Liver (tissue), 9 donors: Measurements from ENCODE around the gene AHR. TPM values are rescaled to one million over a fixed set of nuclear protein-coding genes. Genes with fewer than 3 reads are reported as not detected.
A peak's percentile ranks its signal among the peaks of the same experiment; 100 is the strongest.

Source experiments
- DNase-seq: peaks from one replicate; pipeline ENCODE4 v3.0.0-alpha.2; 2017; ENCODE audit warnings: low spot score
- H3K27ac ChIP-seq, 2 donors: one replicate each; pipeline ENCODE4 v1.7.0; 2013; ENCODE audit warnings: inconsistent platforms in 2 of 2, low read length in 2 of 2, control low read depth in 1 of 2, low read depth in 1 of 2, mild to moderate bottlenecking in 1 of 2
- H3K27me3 ChIP-seq, 4 donors: one replicate each; pipeline versions ENCODE4 v1.6.1 to v1.7.0; 2013; ENCODE audit warnings: low read length in 3 of 4, inconsistent platforms in 1 of 4, mild to moderate bottlenecking in 1 of 4, moderate library complexity in 1 of 4; ENCODE audit not compliant: control insufficient read depth in 4 of 4, insufficient read depth in 4 of 4
- H3K36me3 ChIP-seq, 4 donors: one replicate each; pipeline versions ENCODE4 v1.6.1 to v1.7.0; 2013; ENCODE audit warnings: low read length in 3 of 4, mild to moderate bottlenecking in 3 of 4, low read depth in 1 of 4, moderate library complexity in 1 of 4; ENCODE audit not compliant: control insufficient read depth in 4 of 4, insufficient read depth in 3 of 4
- H3K4me1 ChIP-seq, 4 donors: one replicate each; pipeline versions ENCODE4 v1.6.1 to v1.7.0; 2013; ENCODE audit warnings: low read length in 3 of 4, mild to moderate bottlenecking in 3 of 4, moderate library complexity in 1 of 4; ENCODE audit not compliant: control insufficient read depth in 4 of 4, insufficient read depth in 4 of 4
- H3K4me3 ChIP-seq, 3 donors: one replicate each; pipeline versions ENCODE4 v1.6.1 to v1.7.0; 2013; ENCODE audit warnings: low read length in 3 of 3, control low read depth in 1 of 3, low read depth in 1 of 3, mild to moderate bottlenecking in 1 of 3
- H3K9ac ChIP-seq, 2 donors: one replicate each; pipeline ENCODE4 v1.7.0; 2013; ENCODE audit warnings: low read length in 2 of 2, mild to moderate bottlenecking in 2 of 2, moderate library complexity in 2 of 2, control low read depth in 1 of 2, low read depth in 1 of 2
- H3K9me3 ChIP-seq, 4 donors: one replicate each; pipeline versions ENCODE4 v1.6.1 to v1.7.0; 2013; ENCODE audit warnings: low read length in 3 of 4; ENCODE audit not compliant: control insufficient read depth in 4 of 4
- CTCF ChIP-seq: fragments of 150-350 bp; IDR thresholded peaks from 2 replicates; pipeline ENCODE4 v1.5.1; 2017; ENCODE audit warnings: improper control_type of control experiment, low read depth, low read length; ENCODE audit not compliant: missing input control
- FOXA1 ChIP-seq: IDR thresholded peaks from 2 replicates; pipeline ENCODE4 v1.6.1; 2016; ENCODE audit warnings: antibody characterized with exemption
- HNF4G ChIP-seq: IDR thresholded peaks from 2 replicates; pipeline ENCODE4 v1.6.1; 2016; ENCODE audit warnings: antibody characterized with exemption
- MAX ChIP-seq: IDR thresholded peaks from 2 replicates; pipeline ENCODE4 v1.6.1; 2016; ENCODE audit warnings: antibody characterized with exemption
- NR2F2 ChIP-seq: IDR thresholded peaks from 2 replicates; pipeline ENCODE4 v1.6.1; 2016; ENCODE audit warnings: antibody characterized with exemption
- RAD21 ChIP-seq, 2 donors: IDR thresholded peaks; 2 replicates each; pipeline ENCODE4 v1.6.1; 2016; ENCODE audit warnings: antibody characterized with exemption in 2 of 2, mild to moderate bottlenecking in 2 of 2
- TAF1 ChIP-seq: conservative IDR thresholded peaks from 2 replicates; pipeline ENCODE4 v1.6.1; 2016; ENCODE audit warnings: antibody characterized with exemption, mild to moderate bottlenecking
- WGBS: extraction: QIAGEN DNeasy Blood & Tissue Kit; methylation state at CpG from one replicate; pipeline ENCODE4 v1.1.7; 2013; 5-methylcytosine and 5-hydroxymethylcytosine counted together
- polyA plus RNA-seq, 2 donors: library from polyadenylated mRNA; stranded (reverse) in 1 of 2; unstranded in 1 of 2; fragments of 200-250 nt in 1 of 2; fragments of >200 nt in 1 of 2; fragmentation: Nextera tagmentation in 1 of 2; extraction: Ambion mirVana in 1 of 2; gene quantifications; one replicate each; pipeline versions ENCODE4 v1.2.1 to v1.2.3, GENCODE V29; 2013 to 2015
- total RNA-seq, 2 donors: library from RNA; depleted of rRNA; stranded (reverse); fragments of >200 nt; gene quantifications; one replicate each; pipeline ENCODE4 v1.2.3, GENCODE V29; 2014
- TF ChIP-seq, protein P1 (sequence below): IDR thresholded peaks from 2 replicates; pipeline ENCODE4 v1.6.1; 2016; ENCODE audit warnings: antibody characterized with exemption
- donor health status: healthy.
- donor health status: healthy.
- donor health status: healthy.
- donor health status: healthy.
- donor health status: healthy.

The AHR gene
- total and polyA plus RNA-seq, 4 donors = 9.9 to 61.2 (median 20.1) TPM

DNA sequence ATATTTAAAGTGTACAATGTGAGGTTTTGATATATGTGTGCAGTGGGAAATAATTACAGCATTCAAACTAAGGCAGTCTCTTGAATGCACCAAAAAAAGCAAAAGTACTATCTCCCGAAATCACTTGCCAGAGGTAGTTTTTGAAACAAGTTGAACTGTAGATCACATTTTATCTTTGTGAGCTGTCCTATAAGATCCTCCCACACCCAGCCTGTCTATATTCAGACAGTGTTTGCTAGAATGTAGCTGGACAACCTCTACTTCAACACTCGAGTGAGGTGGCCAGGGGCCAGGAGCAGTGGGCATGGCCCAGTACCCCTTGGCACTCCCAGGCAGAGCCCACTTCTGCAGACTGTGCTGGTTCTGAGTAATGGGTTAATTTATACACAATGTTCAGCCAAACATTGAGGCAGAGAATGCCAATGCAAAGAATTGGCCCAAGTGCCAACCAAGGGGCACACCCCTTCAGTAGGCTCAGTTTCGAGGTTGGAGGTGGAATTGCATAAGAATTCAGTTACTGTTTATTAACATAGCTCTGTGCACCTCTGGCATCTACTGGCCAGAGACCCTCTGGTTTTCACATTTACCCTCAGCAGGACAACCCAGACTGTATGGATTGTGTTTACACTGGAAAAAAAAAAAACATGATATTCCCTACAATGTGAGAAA, 70.5 kb downstream of the AHR start:
- 85% methylated on average over 3 of the region's 3 CpGs for WGBS
- DNase-seq = no peak
- H3K27ac ChIP-seq = no peak overlapping the region

GRCh38 chr7:17369691-17370426, 71.4 kb downstream of the AHR start:
- WGBS = 76% methylated on average over 8 of the region's 8 CpGs
- Histone ChIP-seq H3K36me3 (no peaks in the 10 kb centered on the region), H3K9ac (no peak overlapping the region), H3K9me3 (no peaks in the 10 kb centered on the region), H3K4me1 (peaks cover 0 to 3% (median under 1%) of the 10 kb centered on the region in 4 donors), H3K27ac (no peak overlapping the region), H3K4me3 (no peak overlapping the region), H3K27me3 (no peaks in the 10 kb centered on the region)
- TF ChIP-seq RAD21 (IDR thresholded peaks at IDR 0.05) (peak in 1 of 2 donors; percentile 20), TAF1 (no peak)
- DNase-seq = no peak

More for the DNA sequence above, 70.5 kb downstream of the AHR start:
- H3K9me3 ChIP-seq = no peaks in the 10 kb centered on the region
- H3K27me3 ChIP-seq = no peaks in the 10 kb centered on the region
- TF ChIP-seq, protein P1, sequence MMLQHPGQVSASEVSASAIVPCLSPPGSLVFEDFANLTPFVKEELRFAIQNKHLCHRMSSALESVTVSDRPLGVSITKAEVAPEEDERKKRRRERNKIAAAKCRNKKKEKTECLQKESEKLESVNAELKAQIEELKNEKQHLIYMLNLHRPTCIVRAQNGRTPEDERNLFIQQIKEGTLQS = no peak
- TF ChIP-seq NR2F2 = no peak
- TF ChIP-seq CTCF = no peak
- no peak for TF ChIP-seq MAX
- no peak for TF ChIP-seq FOXA1
- H3K4me1 ChIP-seq = peaks cover 0 to 3% (median under 1%) of the 10 kb centered on the region in 4 donors
- H3K36me3 ChIP-seq = no peaks in the 10 kb centered on the region
- H3K4me3 ChIP-seq = no peak overlapping the region
- no peak overlapping the region for H3K9ac ChIP-seq

GRCh38 chr7:17370901-17371585, 72.6 kb downstream of the AHR start:
- H3K4me3 ChIP-seq = no peak overlapping the region
- H3K9me3 ChIP-seq = no peaks in the 10 kb centered on the region
- peaks cover 0 to 3% (median under 1%) of the 10 kb centered on the region in 4 donors for H3K4me1 ChIP-seq
- H3K9ac ChIP-seq = no peak overlapping the region
- no peaks in the 10 kb centered on the region for H3K36me3 ChIP-seq
- H3K27me3 ChIP-seq = no peaks in the 10 kb centered on the region
- H3K27ac ChIP-seq = no peak overlapping the region
- 98% methylated on average over 4 of the region's 4 CpGs for WGBS
- TF ChIP-seq NR2F2 (no peak), TAF1 (no peak), HNF4G (no peak)
- TF ChIP-seq, protein P1 = no peak
- DNase-seq = no peak
